ENCODE measurements around the gene KRR1. TPM values are rescaled to one million over a fixed set of nuclear protein-coding genes. Genes with fewer than 3 reads are reported as not detected.
"Not testable (repeated sequence)": the region's sequence is repeated elsewhere in the genome, so short reads cannot be mapped to it uniquely, and the experiment has no call there.

KRR1 gene
- total and polyA plus RNA-seq, 8 donors, result 6.8 to 23.7 (median 17.1) TPM

DNA sequence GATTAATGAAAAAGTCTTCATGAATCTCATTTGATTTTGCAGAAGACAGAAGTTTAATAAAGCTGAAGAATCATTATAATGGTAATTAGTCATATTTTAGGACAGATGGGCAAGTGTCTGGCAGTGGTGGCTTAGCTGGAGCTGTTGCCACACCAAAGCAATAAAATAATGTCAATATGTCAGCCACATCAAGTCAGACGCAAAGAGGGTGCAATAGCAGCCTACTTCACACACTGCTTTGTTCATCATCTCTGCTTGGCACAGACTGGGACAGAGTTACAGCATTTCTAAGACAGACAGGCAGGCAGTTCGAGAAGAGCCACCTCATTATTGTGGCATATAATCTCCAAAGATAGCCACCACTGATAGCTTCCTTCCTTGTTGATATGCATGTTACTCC, 16.9 kb upstream of the KRR1 start:
- no peak for FAIRE-seq
- DNase-seq, result no peak
- H3K27ac ChIP-seq, result no peak overlapping the region
- no peaks in the 10 kb centered on the region for H3K36me3 ChIP-seq
- H3K9me3 ChIP-seq, result no peaks in the 10 kb centered on the region
- no peaks in the 10 kb centered on the region for H3K4me1 ChIP-seq
- H3K4me3 ChIP-seq, result no peak overlapping the region
- no peak for ATAC-seq
- WGBS, 2 donors, result 57 to 64% methylated on average over 2 of the region's 2 CpGs
- no peaks in the 10 kb centered on the region for H3K27me3 ChIP-seq
- intact Hi-C loops (cut with DNase I), result loop anchor here in 1 of 3 donors (10.0 kb wide), 1 partner anchor 507 kb away; the partner anchor contains the start of gene PHLDA1
- TF ChIP-seq, protein P1, sequence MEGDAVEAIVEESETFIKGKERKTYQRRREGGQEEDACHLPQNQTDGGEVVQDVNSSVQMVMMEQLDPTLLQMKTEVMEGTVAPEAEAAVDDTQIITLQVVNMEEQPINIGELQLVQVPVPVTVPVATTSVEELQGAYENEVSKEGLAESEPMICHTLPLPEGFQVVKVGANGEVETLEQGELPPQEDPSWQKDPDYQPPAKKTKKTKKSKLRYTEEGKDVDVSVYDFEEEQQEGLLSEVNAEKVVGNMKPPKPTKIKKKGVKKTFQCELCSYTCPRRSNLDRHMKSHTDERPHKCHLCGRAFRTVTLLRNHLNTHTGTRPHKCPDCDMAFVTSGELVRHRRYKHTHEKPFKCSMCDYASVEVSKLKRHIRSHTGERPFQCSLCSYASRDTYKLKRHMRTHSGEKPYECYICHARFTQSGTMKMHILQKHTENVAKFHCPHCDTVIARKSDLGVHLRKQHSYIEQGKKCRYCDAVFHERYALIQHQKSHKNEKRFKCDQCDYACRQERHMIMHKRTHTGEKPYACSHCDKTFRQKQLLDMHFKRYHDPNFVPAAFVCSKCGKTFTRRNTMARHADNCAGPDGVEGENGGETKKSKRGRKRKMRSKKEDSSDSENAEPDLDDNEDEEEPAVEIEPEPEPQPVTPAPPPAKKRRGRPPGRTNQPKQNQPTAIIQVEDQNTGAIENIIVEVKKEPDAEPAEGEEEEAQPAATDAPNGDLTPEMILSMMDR (IDR thresholded peaks at IDR 0.05), result no peak

- no peak for FAIRE-seq
Observed at GRCh38 chr12:75526655-75527511, 15.5 kb upstream of the KRR1 start.

GRCh38 chr12:75525263-75525662, 13.9 kb upstream of the KRR1 start:
- no peak overlapping the region for H3K27ac ChIP-seq
- WGBS, 2 donors, result 19 to 26% methylated on average over 1 of the region's 1 CpG
- no peak for FAIRE-seq
- H3K9me3 ChIP-seq, result no peaks in the 10 kb centered on the region
- ATAC-seq, result no peak
- TF ChIP-seq, protein P1 (IDR thresholded peaks at IDR 0.05), result no peak
- no peaks in the 10 kb centered on the region for H3K27me3 ChIP-seq
- H3K36me3 ChIP-seq, result no peaks in the 10 kb centered on the region
- H3K4me1 ChIP-seq, result no peaks in the 10 kb centered on the region
- no peak overlapping the region for H3K4me3 ChIP-seq
- intact Hi-C loops (cut with DNase I), result loop anchor here in 1 of 3 donors (10.0 kb wide), 1 partner anchor 510 kb away; the partner anchor contains the start of gene PHLDA1
- DNase-seq, result no peak

More at GRCh38 chr12:75526655-75527511, 15.5 kb upstream of the KRR1 start:
- H3K9me3 ChIP-seq, result no peaks in the 10 kb centered on the region
- ATAC-seq (peak in 3 of 4 donors; percentile 61 to 79 (median 75)), DNase-seq (no peak)
- intact Hi-C loops (cut with DNase I), result loop anchor here in 1 of 3 donors (10.0 kb wide), 1 partner anchor 508 kb away; the partner anchor contains the start of gene PHLDA1
- no peak overlapping the region for H3K27ac ChIP-seq
- H3K4me3 ChIP-seq, result no peak overlapping the region
- TF ChIP-seq, protein P1 (IDR thresholded peaks at IDR 0.05), result peak; percentile 26 to 66 (median 47)
- no peaks in the 10 kb centered on the region for H3K36me3 ChIP-seq
- H3K27me3 ChIP-seq, result no peaks in the 10 kb centered on the region
- no peaks in the 10 kb centered on the region for H3K4me1 ChIP-seq
- 19 to 24% methylated on average over 4 of the region's 4 CpGs for WGBS, 2 donors

- not testable (repeated sequence) for ATAC-seq, H3K27me3 ChIP-seq, DNase-seq, H3K27ac ChIP-seq, H3K9me3 ChIP-seq, H3K4me1 ChIP-seq, H3K36me3 ChIP-seq, H3K4me3 ChIP-seq, FAIRE-seq
- 76 to 77% methylated on average over 5 of the region's 5 CpGs for WGBS, 2 donors
- intact Hi-C loops (cut with DNase I), result loop anchor here in 2 of 3 donors (5.0 to 10.0 kb wide), 2 partner anchors 513 to 520 kb away; partner anchors contain the start of gene PHLDA1 (in 1 of the 2)
Observed at GRCh38 chr12:75522124-75522523, 10.7 kb upstream of the KRR1 start.

DNA sequence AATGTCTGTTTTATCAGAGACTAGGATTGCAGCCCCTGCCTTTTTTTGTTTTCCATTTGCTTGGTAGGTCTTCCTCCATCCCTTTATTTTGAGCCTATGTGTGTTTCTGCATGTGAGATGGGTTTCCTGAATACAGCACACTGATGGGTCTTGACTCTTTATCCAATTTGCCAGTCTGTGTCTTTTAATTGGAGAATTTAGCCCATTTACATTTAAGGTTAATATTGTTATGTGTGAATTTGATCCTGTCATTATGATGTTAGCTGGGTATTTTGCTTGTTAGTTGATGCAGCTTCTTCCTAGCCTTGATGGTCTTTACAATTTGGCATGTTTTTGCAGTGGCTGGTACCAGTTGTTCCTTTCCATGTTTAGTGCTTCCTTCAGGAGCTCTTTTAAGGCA, 9.8 kb upstream of the KRR1 start:
- H3K4me3 ChIP-seq, H3K36me3 ChIP-seq, H3K4me1 ChIP-seq, ATAC-seq, H3K27ac ChIP-seq, H3K9me3 ChIP-seq, DNase-seq, H3K27me3 ChIP-seq, FAIRE-seq: not testable (repeated sequence)
- intact Hi-C loops (cut with DNase I), result loop anchor here in 2 of 3 donors (5.0 to 10.0 kb wide), 2 partner anchors 514 to 521 kb away; partner anchors contain the start of gene PHLDA1 (in 1 of the 2)
